SK-N-SH treated with all-trans-retinoic acid at 6 μM for 48 hours (cell line): Measurements from ENCODE around the gene ZNF285.

Experiments used
- ZFP30 ChIP-seq: fragments of 450-650 bp; formaldehyde crosslinking; IDR thresholded peaks from 2 replicates; pipeline ENCODE4 v1.5.0; 2022; ENCODE audit warnings: mild to moderate bottlenecking, moderate library complexity
- TF ChIP-seq, protein P1 (sequence below): fragments of 250-450 bp; sonication (Bioruptor Pico); IDR thresholded peaks from 2 replicates; pipeline ENCODE4 v1.8.0; 2020; ENCODE audit warnings: mild to moderate bottlenecking, moderate library complexity, borderline replicate concordance

DNA sequence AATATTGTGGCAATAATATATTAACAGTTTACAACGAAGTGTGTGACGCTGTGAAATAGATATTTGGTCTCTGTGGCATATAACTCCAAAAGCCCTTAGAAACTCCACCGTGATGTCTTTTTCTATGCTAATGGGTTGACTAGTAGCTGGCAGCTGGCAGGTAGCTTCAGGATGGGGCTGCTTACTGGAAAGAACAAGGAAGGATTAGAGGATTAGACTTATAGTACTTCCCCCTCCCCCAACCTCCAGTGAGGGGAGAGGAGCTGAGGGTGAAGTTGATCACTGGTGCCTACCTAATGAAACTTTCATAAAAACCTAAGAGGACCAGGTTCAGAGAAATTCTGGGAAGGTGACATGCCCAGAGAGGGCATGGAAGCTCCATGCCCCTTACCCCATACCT is 37.0 kb upstream of the ZNF285 start:
- TF ChIP-seq ZFP30 (CRISPR knock-in tag): no peak
- TF ChIP-seq, protein P1, sequence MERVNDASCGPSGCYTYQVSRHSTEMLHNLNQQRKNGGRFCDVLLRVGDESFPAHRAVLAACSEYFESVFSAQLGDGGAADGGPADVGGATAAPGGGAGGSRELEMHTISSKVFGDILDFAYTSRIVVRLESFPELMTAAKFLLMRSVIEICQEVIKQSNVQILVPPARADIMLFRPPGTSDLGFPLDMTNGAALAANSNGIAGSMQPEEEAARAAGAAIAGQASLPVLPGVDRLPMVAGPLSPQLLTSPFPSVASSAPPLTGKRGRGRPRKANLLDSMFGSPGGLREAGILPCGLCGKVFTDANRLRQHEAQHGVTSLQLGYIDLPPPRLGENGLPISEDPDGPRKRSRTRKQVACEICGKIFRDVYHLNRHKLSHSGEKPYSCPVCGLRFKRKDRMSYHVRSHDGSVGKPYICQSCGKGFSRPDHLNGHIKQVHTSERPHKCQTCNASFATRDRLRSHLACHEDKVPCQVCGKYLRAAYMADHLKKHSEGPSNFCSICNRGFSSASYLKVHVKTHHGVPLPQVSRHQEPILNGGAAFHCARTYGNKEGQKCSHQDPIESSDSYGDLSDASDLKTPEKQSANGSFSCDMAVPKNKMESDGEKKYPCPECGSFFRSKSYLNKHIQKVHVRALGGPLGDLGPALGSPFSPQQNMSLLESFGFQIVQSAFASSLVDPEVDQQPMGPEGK (CRISPR knock-in tag): no peak
